Measurements from ENCODE around the gene ALPI. TPM values are rescaled to one million over a fixed set of nuclear protein-coding genes. Genes with fewer than 3 reads are reported as not detected.
"Not testable (repeated sequence)": the region's sequence is repeated elsewhere in the genome, so short reads cannot be mapped to it uniquely, and the experiment has no call there.

Gene ALPI
- not detected for total RNA-seq

GRCh38 chr2:232455426-232456255 is at the start of gene ALPI:
Gene ALPI, plus strand, starts transcription at chr2:232456153. Its CDS starts 47 bp downstream, at chr2:232456200.
- Mint-ChIP-seq H3K4me3 (no peak within 1 kb of the TSS), H3K4me1 (no peaks in the 10 kb centered on the region), H3K27me3 (peaks cover 7% of the 10 kb centered on the region), H3K9me3 (no peaks in the 10 kb centered on the region), H3K27ac (no peak within 1 kb of the TSS), H3K36me3 (ENCODE audit: low read depth) (no peaks in the 10 kb centered on the region)
- ChIA-PET POLR2A (no interaction called here), CTCF (no interaction called here)
- no peak for DNase-seq

DNA sequence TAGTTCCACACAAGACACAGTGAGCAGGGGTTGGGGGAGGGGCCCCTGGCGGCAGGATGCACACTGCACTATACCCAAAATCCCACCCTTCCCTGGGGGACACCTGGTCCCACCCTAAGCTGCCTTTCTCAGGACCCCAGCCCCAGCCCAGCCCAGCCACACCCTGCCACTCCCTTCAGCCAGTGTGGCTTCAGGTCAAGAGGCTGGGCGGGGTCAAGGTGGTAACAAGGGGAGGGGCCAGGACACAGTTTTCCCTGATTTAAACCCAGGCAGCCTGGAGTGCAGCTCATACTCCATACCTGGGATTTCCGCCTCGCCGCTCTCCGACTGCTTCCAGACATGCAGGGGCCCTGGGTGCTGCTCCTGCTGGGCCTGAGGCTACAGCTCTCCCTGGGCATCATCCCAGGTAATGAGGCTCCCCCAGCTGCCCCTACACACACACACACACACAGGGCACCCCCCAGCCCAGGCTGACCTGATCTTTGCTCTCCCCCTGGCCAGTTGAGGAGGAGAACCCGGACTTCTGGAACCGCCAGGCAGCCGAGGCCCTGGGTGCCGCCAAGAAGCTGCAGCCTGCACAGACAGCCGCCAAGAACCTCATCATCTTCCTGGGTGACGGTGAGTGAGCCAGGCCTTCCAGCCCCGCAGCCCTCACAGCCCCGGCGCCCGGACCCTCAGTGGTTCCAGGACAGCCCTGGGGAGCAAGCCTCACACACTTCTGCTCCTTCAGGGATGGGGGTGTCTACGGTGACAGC is 49.2 kb upstream of the ALPI start, which contains the start of gene ALPG:
Gene ALPG (plus strand): TSS at position 289 of the 755 bp plus-strand sequence. CDS start 51 bp downstream, at position 340.
- H3K27me3 Mint-ChIP-seq, result peaks cover 1% of the 10 kb centered on the region

DNA sequence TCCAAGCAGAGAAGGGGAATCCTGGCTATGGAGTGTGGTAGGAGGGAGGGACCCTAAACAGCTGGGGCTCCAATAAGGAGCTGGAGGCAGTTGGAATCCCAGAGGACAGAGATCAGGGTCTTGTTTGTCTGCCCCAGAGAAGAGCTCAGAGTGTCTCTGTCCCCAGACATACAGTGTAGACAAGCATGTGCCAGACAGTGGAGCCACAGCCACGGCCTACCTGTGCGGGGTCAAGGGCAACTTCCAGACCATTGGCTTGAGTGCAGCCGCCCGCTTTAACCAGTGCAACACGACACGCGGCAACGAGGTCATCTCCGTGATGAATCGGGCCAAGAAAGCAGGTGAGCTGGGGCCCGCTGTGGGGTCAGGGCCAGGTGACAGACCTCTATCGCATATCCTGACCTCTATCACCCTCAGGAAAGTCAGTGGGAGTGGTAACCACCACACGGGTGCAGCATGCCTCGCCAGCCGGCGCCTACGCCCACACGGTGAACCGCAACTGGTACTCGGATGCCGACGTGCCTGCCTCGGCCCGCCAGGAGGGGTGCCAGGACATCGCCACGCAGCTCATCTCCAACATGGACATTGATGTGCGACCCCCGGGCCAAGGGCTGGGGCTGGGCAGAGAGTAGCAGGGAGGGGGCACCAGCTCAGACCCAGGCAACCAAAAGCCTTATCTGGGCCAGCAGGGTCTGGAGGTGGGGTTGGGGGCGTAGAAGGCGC is 48.4 kb upstream of the ALPI start:
- H3K36me3 Mint-ChIP-seq (ENCODE audit: low read depth); CTCF ChIA-PET; DNase-seq; POLR2A ChIA-PET; H3K4me3 Mint-ChIP-seq; H3K4me1 Mint-ChIP-seq; H3K27ac Mint-ChIP-seq; H3K27me3 Mint-ChIP-seq; H3K9me3 Mint-ChIP-seq: not testable (repeated sequence)

More for the DNA sequence above, 49.2 kb upstream of the ALPI start, which contains the start of gene ALPG:
- H3K4me1 Mint-ChIP-seq, result no peaks in the 10 kb centered on the region
- no peaks in the 10 kb centered on the region for H3K36me3 Mint-ChIP-seq (ENCODE audit: low read depth)
- CTCF ChIA-PET, result interaction anchor here (0.5 to 1.3 kb wide), 2 partner anchors 10 to 530 kb away, joined by 3 to 4 read pairs; no protein-coding TSS in a partner anchor
- no peaks in the 10 kb centered on the region for H3K9me3 Mint-ChIP-seq
- DNase-seq, result no peak
- POLR2A ChIA-PET, result interaction anchor here (0.6 kb wide), 1 partner anchor 553 kb away, joined by 3 read pairs; no protein-coding TSS in a partner anchor
- no peak within 1 kb of the TSS for H3K4me3 Mint-ChIP-seq
- H3K27ac Mint-ChIP-seq, result no peak within 1 kb of the TSS

DNA sequence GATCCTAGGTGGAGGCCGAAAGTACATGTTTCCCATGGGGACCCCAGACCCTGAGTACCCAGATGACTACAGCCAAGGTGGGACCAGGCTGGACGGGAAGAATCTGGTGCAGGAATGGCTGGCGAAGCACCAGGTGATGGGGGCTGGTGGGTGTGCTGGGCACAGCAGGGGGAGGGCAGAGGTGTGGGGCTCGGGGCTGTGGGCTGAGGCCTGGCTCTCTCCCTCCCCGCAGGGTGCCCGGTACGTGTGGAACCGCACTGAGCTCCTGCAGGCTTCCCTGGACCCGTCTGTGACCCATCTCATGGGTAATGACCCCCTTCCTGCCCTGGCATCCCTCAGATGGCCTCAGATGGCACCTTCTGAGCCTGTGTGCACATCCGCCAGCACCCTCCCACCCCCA is 47.7 kb upstream of the ALPI start:
- H3K9me3 Mint-ChIP-seq; POLR2A ChIA-PET; DNase-seq; H3K4me1 Mint-ChIP-seq; H3K4me3 Mint-ChIP-seq; H3K27ac Mint-ChIP-seq; CTCF ChIA-PET; H3K36me3 Mint-ChIP-seq (ENCODE audit: low read depth): not testable (repeated sequence)
- peaks cover 13% of the 10 kb centered on the region for H3K27me3 Mint-ChIP-seq

- H3K27me3 Mint-ChIP-seq, result peaks cover 22% of the 10 kb centered on the region
- H3K9me3 Mint-ChIP-seq; H3K4me1 Mint-ChIP-seq; POLR2A ChIA-PET; DNase-seq; H3K27ac Mint-ChIP-seq; H3K36me3 Mint-ChIP-seq (ENCODE audit: low read depth); CTCF ChIA-PET; H3K4me3 Mint-ChIP-seq: not testable (repeated sequence)
Measured at GRCh38 chr2:232409617-232410016, 46.3 kb upstream of the ALPI start.

DNA sequence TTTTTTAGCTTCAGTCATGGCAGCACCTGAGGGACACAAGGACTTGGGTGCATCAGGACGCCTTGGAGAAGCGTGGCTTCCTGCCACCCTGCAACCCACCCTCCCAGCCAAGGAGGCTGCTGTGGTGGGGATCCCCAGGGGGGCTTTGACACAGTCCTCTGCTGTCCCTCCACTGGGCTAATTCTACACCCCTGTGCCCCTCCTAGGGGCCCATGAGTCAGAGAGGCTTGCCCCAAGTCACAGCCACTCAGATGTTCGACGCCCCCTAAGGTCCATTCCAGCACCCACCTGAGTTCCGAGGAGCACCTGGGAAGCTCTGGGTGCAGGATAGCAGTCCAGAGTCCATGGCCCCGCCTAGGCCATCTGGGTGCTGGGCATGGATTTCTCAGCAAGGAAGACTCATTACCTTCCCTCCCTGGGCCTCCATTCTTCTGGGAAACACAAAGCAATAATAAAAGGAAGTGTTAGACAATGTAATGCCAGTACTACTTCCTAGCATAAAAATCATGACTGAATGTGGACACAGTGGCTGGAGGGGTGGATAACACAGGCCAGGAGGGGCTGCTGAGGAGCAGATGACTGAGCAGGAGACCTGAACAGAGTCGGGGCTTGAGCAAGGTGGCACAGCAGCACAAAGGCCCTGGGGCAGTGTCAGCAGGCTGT is 45.6 kb upstream of the ALPI start:
- no peak for DNase-seq
- Mint-ChIP-seq H3K4me3 (no peak overlapping the region), H3K36me3 (ENCODE audit: low read depth) (no peaks in the 10 kb centered on the region), H3K4me1 (peaks cover 10% of the 10 kb centered on the region), H3K9me3 (no peaks in the 10 kb centered on the region), H3K27ac (no peak overlapping the region), H3K27me3 (peaks cover 22% of the 10 kb centered on the region)
- ChIA-PET POLR2A (no interaction called here), CTCF (interaction anchor here (1.1 kb wide), 1 partner anchor 14 kb away, joined by 4 read pairs; no protein-coding TSS in a partner anchor)

GRCh38 chr2:232411901-232412629 is 43.9 kb upstream of the ALPI start:
- Mint-ChIP-seq H3K27me3 (peaks cover 23% of the 10 kb centered on the region), H3K27ac (no peak overlapping the region), H3K36me3 (ENCODE audit: low read depth) (no peaks in the 10 kb centered on the region), H3K4me1 (peaks cover 10% of the 10 kb centered on the region), H3K4me3 (no peak overlapping the region), H3K9me3 (no peaks in the 10 kb centered on the region)
- POLR2A ChIA-PET, result no interaction called here
- no peak for DNase-seq
- CTCF ChIA-PET, result interaction anchor here (1.1 kb wide), 1 partner anchor 14 kb away, joined by 3 read pairs; no protein-coding TSS in a partner anchor

- CTCF ChIA-PET, result interaction anchor here (1.1 kb wide), 1 partner anchor 13 kb away, joined by 3 read pairs; no protein-coding TSS in a partner anchor
- no peak overlapping the region for H3K4me3 Mint-ChIP-seq
- no peak for DNase-seq
- H3K27me3 Mint-ChIP-seq, result peaks cover 29% of the 10 kb centered on the region
- H3K27ac Mint-ChIP-seq, result no peak overlapping the region
- peaks cover 10% of the 10 kb centered on the region for H3K4me1 Mint-ChIP-seq
- H3K36me3 Mint-ChIP-seq (ENCODE audit: low read depth), result no peaks in the 10 kb centered on the region
- H3K9me3 Mint-ChIP-seq, result no peaks in the 10 kb centered on the region
- POLR2A ChIA-PET, result no interaction called here
Measured at GRCh38 chr2:232412986-232413385, 43.0 kb upstream of the ALPI start.

- Mint-ChIP-seq H3K4me1 (peaks cover 15% of the 10 kb centered on the region), H3K4me3 (no peak overlapping the region), H3K36me3 (ENCODE audit: low read depth) (no peaks in the 10 kb centered on the region), H3K27me3 (peaks cover 48% of the 10 kb centered on the region), H3K27ac (no peak overlapping the region), H3K9me3 (no peaks in the 10 kb centered on the region)
- POLR2A ChIA-PET, result no interaction called here
- CTCF ChIA-PET, result no interaction called here
- no peak for DNase-seq
Measured at GRCh38 chr2:232415138-232415690, 40.7 kb upstream of the ALPI start.

DNA sequence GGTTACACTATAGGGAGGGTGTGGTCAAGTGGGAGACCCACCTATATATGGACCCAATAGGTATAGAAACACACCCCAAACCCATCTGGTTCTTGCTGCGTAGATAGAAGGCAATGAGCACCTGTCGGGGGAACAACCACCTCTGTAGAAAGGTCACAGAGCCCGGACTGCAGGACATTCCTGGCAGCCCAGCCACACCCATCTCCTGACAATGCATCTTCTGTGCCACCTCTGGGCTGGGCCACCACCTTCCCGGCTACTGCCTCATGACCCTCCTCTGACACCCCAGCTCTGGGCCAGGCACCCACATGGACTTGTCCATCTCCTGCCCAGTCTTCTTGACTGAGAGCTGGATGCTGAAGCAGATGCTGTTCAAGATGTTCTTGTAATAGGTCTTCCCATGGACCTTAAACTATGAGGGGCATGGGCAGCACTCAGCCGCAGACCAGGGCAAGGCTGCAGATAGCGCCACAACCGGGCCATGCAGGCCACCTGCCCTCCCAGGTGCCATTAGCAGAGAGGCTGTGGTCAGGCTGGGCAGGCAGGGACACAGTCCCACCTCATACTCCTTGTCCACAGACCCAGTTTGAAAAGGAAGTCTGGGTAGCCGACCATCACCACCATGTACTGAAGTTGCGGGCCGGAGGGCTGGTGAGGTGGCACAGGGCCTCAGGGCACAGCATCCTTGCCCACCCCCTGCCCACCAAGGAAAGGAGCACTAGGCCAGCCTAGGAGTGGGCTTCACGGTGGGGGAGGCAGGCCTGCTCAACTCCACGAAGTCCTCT is 40.0 kb upstream of the ALPI start:
- ChIA-PET CTCF (interaction anchor here (1.3 to 1.4 kb wide), 2 partner anchors 10 to 17 kb away, joined by 3 read pairs; no protein-coding TSS in a partner anchor), POLR2A (no interaction called here)
- no peaks in the 10 kb centered on the region for H3K36me3 Mint-ChIP-seq (ENCODE audit: low read depth)
- no peaks in the 10 kb centered on the region for H3K9me3 Mint-ChIP-seq
- H3K27ac Mint-ChIP-seq, result no peak overlapping the region
- H3K4me1 Mint-ChIP-seq, result peaks cover 18% of the 10 kb centered on the region
- H3K27me3 Mint-ChIP-seq, result peaks cover 52% of the 10 kb centered on the region
- no peak for DNase-seq
- no peak overlapping the region for H3K4me3 Mint-ChIP-seq
